Astrocyte (in vitro differentiated cells and primary cell): ENCODE data around the gene WDR54. TPM values are rescaled to one million over a fixed set of nuclear protein-coding genes. Genes with fewer than 3 reads are reported as not detected.

Experiments used
- DNase-seq: peaks from one replicate; pipeline ENCODE4 v3.0.0-alpha.2; 2010; ENCODE audit warnings: low read depth
- FAIRE-seq: peaks from 2 replicates; lab custom pipeline; 2011; peaks lifted over from hg19 to GRCh38; lab: Jason Lieb, UNC
- H2AFZ ChIP-seq: 2 replicates; pipeline ENCODE4 v1.6.0; 2012; ENCODE audit warnings: low read depth, low read length, inconsistent platforms
- H3K27ac ChIP-seq: 2 replicates; pipeline ENCODE4 v1.5.1; 2011; ENCODE audit warnings: low read depth, low read length, inconsistent platforms
- H3K27me3 ChIP-seq: 2 replicates; pipeline ENCODE4 v1.6.0; 2011; ENCODE audit warnings: low read length, inconsistent platforms; ENCODE audit not compliant: insufficient read depth
- H3K36me3 ChIP-seq: 2 replicates; pipeline ENCODE4 v1.5.1; 2011; ENCODE audit warnings: low read length, inconsistent platforms; ENCODE audit not compliant: insufficient read depth
- H3K4me1 ChIP-seq: 2 replicates; pipeline ENCODE4 v1.5.1; 2011; ENCODE audit warnings: low read length, inconsistent platforms; ENCODE audit not compliant: insufficient read depth
- H3K4me2 ChIP-seq: 2 replicates; pipeline ENCODE4 v1.6.0; 2012; ENCODE audit warnings: low read length, inconsistent platforms
- H3K4me3 ChIP-seq: 2 replicates; pipeline ENCODE4 v1.5.1; 2011; ENCODE audit warnings: low read depth, mild to moderate bottlenecking, low read length, inconsistent platforms; ENCODE audit not compliant: insufficient read depth
- H3K79me2 ChIP-seq: 2 replicates; pipeline ENCODE4 v1.6.0; 2012; ENCODE audit warnings: mild to moderate bottlenecking, low read length, inconsistent platforms; ENCODE audit not compliant: insufficient read depth
- H3K9ac ChIP-seq: 2 replicates; pipeline ENCODE4 v1.6.0; 2012; ENCODE audit warnings: mild to moderate bottlenecking, low read length, inconsistent platforms
- H3K9me3 ChIP-seq: 2 replicates; pipeline ENCODE4 v1.5.1; 2012; ENCODE audit warnings: low read depth, mild to moderate bottlenecking, low read length, inconsistent platforms; ENCODE audit not compliant: insufficient read depth
- H4K20me1 ChIP-seq: 2 replicates; pipeline ENCODE4 v1.6.0; 2012; ENCODE audit warnings: low read length, inconsistent platforms; ENCODE audit not compliant: insufficient read depth
- H3K27ac Mint-ChIP-seq: one replicate; pipeline ENCODE4 v1.8.0; 2021; ENCODE audit warnings: mild to moderate bottlenecking, mixed read lengths; ENCODE audit not compliant: unreplicated experiment
- H3K27me3 Mint-ChIP-seq: one replicate; pipeline ENCODE4 v1.8.0; 2021; ENCODE audit warnings: low read depth, mixed read lengths; ENCODE audit not compliant: unreplicated experiment
- H3K36me3 Mint-ChIP-seq: one replicate; pipeline ENCODE4 v1.8.0; 2021; ENCODE audit warnings: low read depth, mixed read lengths; ENCODE audit not compliant: unreplicated experiment
- H3K4me1 Mint-ChIP-seq: one replicate; pipeline ENCODE4 v1.8.0; 2021; ENCODE audit warnings: low read depth, mixed read lengths; ENCODE audit not compliant: unreplicated experiment
- H3K4me3 Mint-ChIP-seq: one replicate; pipeline ENCODE4 v1.8.0; 2021; ENCODE audit warnings: mild to moderate bottlenecking, moderate library complexity, mixed read lengths; ENCODE audit not compliant: unreplicated experiment
- H3K9me3 Mint-ChIP-seq: one replicate; pipeline ENCODE4 v1.8.0; 2021; ENCODE audit warnings: mild to moderate bottlenecking, mixed read lengths; ENCODE audit not compliant: unreplicated experiment
- CTCF ChIP-seq: IDR thresholded peaks from 2 replicates; pipeline ENCODE4 v1.5.1; 2011; ENCODE audit warnings: low read depth, mild to moderate bottlenecking, inconsistent platforms, low read length, moderate library complexity; ENCODE audit not compliant: insufficient read depth
- EZH2 ChIP-seq: IDR thresholded peaks from 2 replicates; pipeline ENCODE4 v1.6.1; 2012; ENCODE audit warnings: mild to moderate bottlenecking, low read length, inconsistent platforms; ENCODE audit not compliant: insufficient read depth
- total RNA-seq: library from RNA; stranded (reverse); gene quantifications from 2 replicates; pipeline ENCODE4 v1.2.1, GENCODE V29; 2021

WDR54 gene
- total RNA-seq, 1 donor from 2014 or later = 14.8 TPM

DNA sequence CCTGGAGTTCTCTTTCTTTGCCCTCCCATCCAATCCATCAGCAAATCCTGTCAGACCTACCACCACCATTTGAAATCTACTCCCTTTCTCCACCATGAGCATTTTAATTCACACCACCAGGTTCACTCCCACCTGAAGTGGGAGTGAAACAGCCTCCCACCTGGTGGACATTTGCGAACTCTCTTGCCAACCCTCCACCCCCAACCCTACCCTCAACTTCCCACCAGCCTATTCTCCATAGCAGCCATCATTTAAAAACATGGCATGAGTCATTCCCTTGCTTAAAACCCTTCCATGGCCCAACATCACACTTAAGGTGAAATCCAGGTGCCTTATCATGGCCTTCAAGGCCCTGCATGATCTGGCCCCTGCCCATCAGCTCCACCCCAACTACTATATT lies 16.7 kb downstream of the WDR54 start:
- H3K36me3 Mint-ChIP-seq = peaks cover 6% of the 10 kb centered on the region
- H3K27me3 ChIP-seq = peaks cover 10% of the 10 kb centered on the region
- TF ChIP-seq CTCF (no peak), EZH2 (no peak)
- H3K4me1 ChIP-seq = peaks cover 39% of the 10 kb centered on the region
- peaks cover 1% of the 10 kb centered on the region for H3K27me3 Mint-ChIP-seq
- H3K27ac ChIP-seq = no peak overlapping the region
- peaks cover 30% of the 10 kb centered on the region for H3K79me2 ChIP-seq
- H3K36me3 ChIP-seq = no peaks in the 10 kb centered on the region
- H3K27ac Mint-ChIP-seq = peak overlapping the region; percentile 41
- FAIRE-seq (no peak), DNase-seq (no peak)
- H3K4me3 Mint-ChIP-seq = peak overlapping the region; percentile 90
- H3K4me2 ChIP-seq = peak overlapping the region; percentile 29
- H3K9me3 ChIP-seq = no peaks in the 10 kb centered on the region
- no peaks in the 10 kb centered on the region for H3K9me3 Mint-ChIP-seq
- H3K4me3 ChIP-seq = no peak overlapping the region
- peaks cover 24% of the 10 kb centered on the region for H3K4me1 Mint-ChIP-seq
- no peak overlapping the region for H2AFZ ChIP-seq
- H4K20me1 ChIP-seq = peaks cover 38% of the 10 kb centered on the region
- H3K9ac ChIP-seq = no peak overlapping the region

- peaks cover 6% of the 10 kb centered on the region for H3K36me3 Mint-ChIP-seq
- Histone ChIP-seq H3K27me3 (peaks cover 10% of the 10 kb centered on the region), H3K79me2 (peaks cover 30% of the 10 kb centered on the region), H3K9me3 (no peaks in the 10 kb centered on the region), H3K4me2 (peak overlapping the region; percentile 96), H4K20me1 (peaks cover 38% of the 10 kb centered on the region), H3K4me1 (peaks cover 46% of the 10 kb centered on the region), H3K27ac (no peak overlapping the region), H3K4me3 (peak overlapping the region; percentile 75), H3K9ac (peak overlapping the region; percentile 81), H3K36me3 (no peaks in the 10 kb centered on the region), H2AFZ (peak overlapping the region; percentile 80)
- FAIRE-seq = no peak
- H3K4me1 Mint-ChIP-seq = peaks cover 25% of the 10 kb centered on the region
- H3K27me3 Mint-ChIP-seq = peaks cover 1% of the 10 kb centered on the region
- no peak for DNase-seq
- H3K4me3 Mint-ChIP-seq = peak overlapping the region; percentile 90
- TF ChIP-seq EZH2 (no peak), CTCF (no peak)
- peak overlapping the region; percentile 88 for H3K27ac Mint-ChIP-seq
- no peaks in the 10 kb centered on the region for H3K9me3 Mint-ChIP-seq
Measured at GRCh38 chr2:74439373-74439772, 17.8 kb downstream of the WDR54 start.

DNA sequence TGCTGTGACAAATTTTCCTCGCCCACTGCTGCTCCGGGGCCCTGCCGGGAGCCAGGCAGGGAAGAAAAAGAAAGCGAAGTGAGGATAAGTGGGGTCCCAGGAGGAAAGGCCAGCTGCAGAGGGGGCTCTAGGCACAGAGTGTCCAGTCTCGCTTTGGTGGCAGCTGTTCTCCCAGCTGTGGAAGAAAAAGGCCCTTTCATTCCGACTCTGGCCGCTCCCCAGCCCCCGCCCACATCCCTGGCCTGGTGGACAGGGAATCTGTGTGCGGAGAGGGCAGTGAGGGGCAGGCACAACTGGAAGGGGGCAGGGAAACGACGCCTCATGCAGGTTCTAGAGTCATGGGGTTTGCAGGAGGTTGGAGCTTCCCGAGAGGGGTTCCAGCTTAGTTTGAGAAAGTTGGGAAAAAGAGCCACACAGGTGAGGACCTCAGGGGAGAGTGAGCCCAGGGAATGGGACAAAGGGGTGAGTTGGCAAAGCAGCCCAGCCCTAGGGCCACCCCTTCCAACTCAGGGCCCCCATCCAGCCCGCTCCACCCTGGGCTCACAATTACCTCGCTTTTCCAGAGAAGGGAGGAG lies 18.4 kb downstream of the WDR54 start:
- H3K9me3 ChIP-seq = no peaks in the 10 kb centered on the region
- peaks cover 50% of the 10 kb centered on the region for H3K4me1 ChIP-seq
- peak overlapping the region; percentile 81 for H3K9ac ChIP-seq
- H3K4me3 Mint-ChIP-seq = peak overlapping the region; percentile 90
- peaks cover 10% of the 10 kb centered on the region for H3K27me3 ChIP-seq
- H3K27ac ChIP-seq = peak overlapping the region; percentile 27
- peak overlapping the region; percentile 80 for H2AFZ ChIP-seq
- H3K27me3 Mint-ChIP-seq = peaks cover 1% of the 10 kb centered on the region
- H3K9me3 Mint-ChIP-seq = no peaks in the 10 kb centered on the region
- DNase-seq (no peak), FAIRE-seq (no peak)
- peak overlapping the region; percentile 96 for H3K4me2 ChIP-seq
- H4K20me1 ChIP-seq = peaks cover 36% of the 10 kb centered on the region
- H3K27ac Mint-ChIP-seq = peak overlapping the region; percentile 88
- no peaks in the 10 kb centered on the region for H3K36me3 ChIP-seq
- peaks cover 30% of the 10 kb centered on the region for H3K4me1 Mint-ChIP-seq
- no peak for TF ChIP-seq CTCF
- peak overlapping the region; percentile 75 for H3K4me3 ChIP-seq
- H3K36me3 Mint-ChIP-seq = peaks cover 6% of the 10 kb centered on the region
- peaks cover 30% of the 10 kb centered on the region for H3K79me2 ChIP-seq
